Peyer's patch (tissue), 4 donors: Measurements from ENCODE around the gene PPA1.
"Not testable (repeated sequence)": the region's sequence is repeated elsewhere in the genome, so short reads cannot be mapped to it uniquely, and the experiment has no call there.

Experiments used
- POLR2A ChIP-seq, 2 donors: fragments of 450-650 bp; IDR thresholded peaks; one replicate each; pipeline ENCODE4 v1.5.1; 2017; ENCODE audit warnings: antibody characterized with exemption in 2 of 2, mild to moderate bottlenecking in 2 of 2, moderate library complexity in 2 of 2
- TF ChIP-seq, protein P1 (sequence below), 6 experiments: fragments of 450-650 bp in 4 of 6; fragments of 200-600 bp in 2 of 6; sonication (generic) in 1 of 6; IDR thresholded peaks; one replicate each; pipeline ENCODE4 v1.5.1; 2017 to 2019; ENCODE audit warnings: antibody characterized with exemption in 6 of 6, mild to moderate bottlenecking in 3 of 6, moderate library complexity in 1 of 6

DNA sequence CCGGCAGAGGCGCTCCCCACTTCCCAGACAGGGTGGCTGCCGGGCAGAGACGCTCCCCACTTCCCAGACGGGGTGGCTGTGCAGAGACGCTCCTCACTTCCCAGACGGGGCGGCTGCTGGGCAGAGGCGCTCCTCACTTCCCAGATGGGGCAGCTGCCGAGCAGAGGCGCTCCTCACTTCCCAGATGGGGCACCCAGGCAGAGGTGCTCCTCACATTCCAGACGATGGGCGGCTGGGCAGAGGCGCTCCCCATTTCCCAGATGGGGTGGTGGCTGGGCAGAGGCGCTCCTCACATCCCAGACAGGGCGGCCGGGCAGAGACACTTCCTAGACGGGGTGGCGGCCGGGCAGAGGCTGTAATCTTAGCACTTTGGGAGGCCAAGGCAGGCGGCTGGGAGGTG lies 6.8 kb upstream of the PPA1 start:
- TF ChIP-seq, protein P1, sequence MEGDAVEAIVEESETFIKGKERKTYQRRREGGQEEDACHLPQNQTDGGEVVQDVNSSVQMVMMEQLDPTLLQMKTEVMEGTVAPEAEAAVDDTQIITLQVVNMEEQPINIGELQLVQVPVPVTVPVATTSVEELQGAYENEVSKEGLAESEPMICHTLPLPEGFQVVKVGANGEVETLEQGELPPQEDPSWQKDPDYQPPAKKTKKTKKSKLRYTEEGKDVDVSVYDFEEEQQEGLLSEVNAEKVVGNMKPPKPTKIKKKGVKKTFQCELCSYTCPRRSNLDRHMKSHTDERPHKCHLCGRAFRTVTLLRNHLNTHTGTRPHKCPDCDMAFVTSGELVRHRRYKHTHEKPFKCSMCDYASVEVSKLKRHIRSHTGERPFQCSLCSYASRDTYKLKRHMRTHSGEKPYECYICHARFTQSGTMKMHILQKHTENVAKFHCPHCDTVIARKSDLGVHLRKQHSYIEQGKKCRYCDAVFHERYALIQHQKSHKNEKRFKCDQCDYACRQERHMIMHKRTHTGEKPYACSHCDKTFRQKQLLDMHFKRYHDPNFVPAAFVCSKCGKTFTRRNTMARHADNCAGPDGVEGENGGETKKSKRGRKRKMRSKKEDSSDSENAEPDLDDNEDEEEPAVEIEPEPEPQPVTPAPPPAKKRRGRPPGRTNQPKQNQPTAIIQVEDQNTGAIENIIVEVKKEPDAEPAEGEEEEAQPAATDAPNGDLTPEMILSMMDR (IDR thresholded peaks at IDR 0.05): not testable (repeated sequence)
- TF ChIP-seq POLR2A (IDR thresholded peaks at IDR 0.05): not testable (repeated sequence)
